ENCODE data around the gene DPYSL5.
"Not testable (repeated sequence)": the region's sequence is repeated elsewhere in the genome, so short reads cannot be mapped to it uniquely, and the experiment has no call there.

DPYSL5 gene

GRCh38 chr2:26875808-26876207 lies 27.9 kb downstream of the DPYSL5 start:
- no peak for DNase-seq

GRCh38 chr2:26876260-26876659 lies 28.3 kb downstream of the DPYSL5 start:
- DNase-seq, result no peak

- DNase-seq, result no peak
These were observed 29.3 kb downstream of the DPYSL5 start for GRCh38 chr2:26877276-26877675.

GRCh38 chr2:26880161-26880560 lies 32.2 kb downstream of the DPYSL5 start:
- DNase-seq, result no peak

GRCh38 chr2:26880910-26881435 lies 33.0 kb downstream of the DPYSL5 start:
- no peak for DNase-seq

- not testable (repeated sequence) for DNase-seq
These were observed 34.3 kb downstream of the DPYSL5 start for GRCh38 chr2:26882220-26882619.

- DNase-seq, result no peak
These were observed 36.0 kb downstream of the DPYSL5 start for GRCh38 chr2:26883956-26884355.

GRCh38 chr2:26884486-26884885 lies 36.6 kb downstream of the DPYSL5 start:
- DNase-seq, result no peak

- no peak for DNase-seq
These were observed 37.9 kb downstream of the DPYSL5 start for GRCh38 chr2:26885651-26886329.

- no peak for DNase-seq
These were observed 38.8 kb downstream of the DPYSL5 start for GRCh38 chr2:26886736-26887135.

GRCh38 chr2:26887151-26887550 lies 39.2 kb downstream of the DPYSL5 start:
- DNase-seq, result no peak

GRCh38 chr2:26889796-26890195 lies 41.9 kb downstream of the DPYSL5 start:
- DNase-seq, result no peak

GRCh38 chr2:26890341-26891000 lies 42.5 kb downstream of the DPYSL5 start:
- DNase-seq, result no peak

GRCh38 chr2:26892133-26892532 lies 44.2 kb downstream of the DPYSL5 start:
- no peak for DNase-seq

- DNase-seq, result no peak
These were observed 45.1 kb downstream of the DPYSL5 start for GRCh38 chr2:26892922-26893524.

GRCh38 chr2:26894136-26894535 lies 46.2 kb downstream of the DPYSL5 start:
- no peak for DNase-seq

GRCh38 chr2:26897807-26898479 lies 50.0 kb downstream of the DPYSL5 start:
- no peak for DNase-seq

GRCh38 chr2:26898480-26899078 lies 50.6 kb downstream of the DPYSL5 start:
- no peak for DNase-seq

GRCh38 chr2:26899500-26900164 lies 51.7 kb downstream of the DPYSL5 start:
- DNase-seq, result no peak

GRCh38 chr2:26900831-26901321 lies 52.9 kb downstream of the DPYSL5 start:
- DNase-seq, result no peak

- DNase-seq, result no peak
These were observed 53.6 kb downstream of the DPYSL5 start for GRCh38 chr2:26901326-26902183.

All from activated T-cell treated with anti-CD3 and anti-CD28 coated beads, Interleukin-2, amount 50 U/mL, for 48 hours (primary cell).